OCI-LY3 (cell line): Measurements from ENCODE around the gene METTL4.

ENCODE experiments used
- CTCF ChIP-seq: fragments of 200-600, 300-600 bp; sonication (generic); IDR thresholded peaks from 2 replicates; pipeline ENCODE4 v1.5.1; 2014; ENCODE audit warnings: antibody characterized with exemption, low read length, low read depth
- EZH2phosphoT487 ChIP-seq: fragments of 200-600 bp; shearing (Covaris generic); IDR thresholded peaks from 2 replicates; pipeline ENCODE4 v1.6.1; 2018; ENCODE audit warnings: antibody characterized with exemption, mixed run types, low read depth

DNA sequence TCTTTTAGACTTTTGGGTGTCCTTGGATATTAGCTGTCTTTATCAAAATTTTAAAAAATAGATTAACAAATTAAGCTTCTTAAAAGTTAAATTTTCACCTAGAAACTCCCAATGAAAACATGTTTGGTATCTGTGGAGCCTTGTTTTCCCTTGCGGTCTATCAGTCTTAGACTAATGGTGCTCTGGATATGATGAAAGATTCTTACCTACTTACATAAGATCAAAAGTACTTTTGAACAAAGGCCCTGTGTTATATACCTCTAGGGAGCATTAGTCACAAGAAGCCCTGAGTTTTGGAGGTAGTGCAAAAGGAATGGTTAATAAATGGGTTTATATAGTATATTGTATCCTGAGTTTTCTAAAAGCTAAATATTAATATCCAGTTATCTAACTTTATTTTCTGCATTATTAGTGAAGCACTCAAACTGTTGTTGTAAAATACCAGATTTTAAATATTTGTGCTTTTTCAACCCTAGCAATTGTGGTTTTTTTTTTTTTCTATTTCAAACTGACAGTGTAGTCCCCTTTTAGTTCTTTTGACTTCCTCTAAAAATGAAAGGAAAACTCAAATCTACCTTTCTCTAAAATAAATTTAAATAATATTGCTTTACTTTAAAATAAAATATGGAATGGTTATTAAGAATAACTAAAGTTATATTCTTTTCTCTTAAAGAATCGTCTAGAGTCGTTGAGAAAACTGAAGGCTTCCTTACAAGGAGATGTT is 18.2 kb upstream of the METTL4 start:
- TF ChIP-seq CTCF (no peak), EZH2phosphoT487 (no peak)
